GM19099 (cell line): ENCODE data around the gene HNRNPDL.

Source experiments
- POLR2A ChIP-seq: IDR thresholded peaks from 3 replicates; pipeline ENCODE4 v1.6.1; 2011; ENCODE audit warnings: low read depth; ENCODE audit not compliant: insufficient read length; ENCODE audit errors: extremely low read depth

The HNRNPDL gene

DNA sequence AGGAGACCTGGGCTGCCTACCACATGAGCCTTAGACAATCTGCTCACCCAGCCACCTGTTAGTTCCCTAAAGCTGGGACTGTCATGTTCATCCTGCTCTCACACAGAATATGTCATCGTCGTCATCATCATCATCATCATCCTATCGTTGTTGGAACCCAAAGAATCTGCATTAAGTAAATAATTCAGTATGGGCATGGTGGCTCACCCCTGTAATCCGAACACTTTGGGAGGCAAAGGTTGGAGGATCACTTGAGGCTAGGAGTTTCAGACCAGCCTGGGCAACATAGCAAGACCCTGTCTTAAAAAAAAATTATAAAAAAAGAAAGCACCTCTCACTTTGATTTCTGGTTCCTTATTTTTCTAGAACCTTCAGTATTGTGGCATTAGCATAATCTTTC is 6.5 kb upstream of the HNRNPDL start:
- TF ChIP-seq POLR2A: no peak

DNA sequence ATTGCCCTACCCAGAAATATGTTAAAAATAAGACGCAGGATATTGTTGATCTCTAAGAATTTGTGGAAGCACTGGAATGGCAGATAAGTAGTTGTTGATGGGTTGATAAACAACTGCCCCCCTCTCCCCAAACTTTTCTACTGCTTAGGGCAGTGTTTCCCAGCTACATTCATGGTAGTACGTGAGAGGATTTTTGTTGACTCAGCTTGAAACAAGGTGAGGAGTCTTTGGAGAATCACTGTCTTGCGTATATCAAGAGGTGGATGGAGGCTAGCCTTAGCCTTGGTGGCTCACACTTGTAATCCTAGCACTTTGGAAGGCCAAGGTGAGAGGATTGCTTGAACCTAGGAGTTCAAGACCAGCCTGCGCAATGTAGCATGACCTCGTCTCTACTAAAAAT is 5.9 kb upstream of the HNRNPDL start:
- TF ChIP-seq POLR2A: no peak

DNA sequence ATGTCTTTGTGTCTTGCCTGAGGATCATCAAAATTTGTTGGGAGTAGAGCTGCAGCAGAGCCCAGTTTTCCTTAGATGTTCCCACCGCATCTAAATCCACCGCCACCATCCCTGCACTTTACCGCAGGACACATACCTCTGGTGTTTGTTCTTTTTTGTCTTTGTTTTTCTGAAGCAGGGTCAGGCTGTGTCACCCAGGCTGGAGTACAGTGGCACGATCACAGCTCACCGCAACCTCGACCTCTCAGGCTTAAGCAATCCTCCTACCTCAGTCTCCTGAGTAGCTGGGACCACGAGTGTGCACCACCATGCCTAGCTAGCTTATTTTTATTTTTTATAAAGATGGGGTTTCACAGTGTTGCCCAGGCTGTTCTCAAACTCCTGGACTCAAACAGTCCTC is 4.7 kb upstream of the HNRNPDL start:
- no peak for TF ChIP-seq POLR2A

DNA sequence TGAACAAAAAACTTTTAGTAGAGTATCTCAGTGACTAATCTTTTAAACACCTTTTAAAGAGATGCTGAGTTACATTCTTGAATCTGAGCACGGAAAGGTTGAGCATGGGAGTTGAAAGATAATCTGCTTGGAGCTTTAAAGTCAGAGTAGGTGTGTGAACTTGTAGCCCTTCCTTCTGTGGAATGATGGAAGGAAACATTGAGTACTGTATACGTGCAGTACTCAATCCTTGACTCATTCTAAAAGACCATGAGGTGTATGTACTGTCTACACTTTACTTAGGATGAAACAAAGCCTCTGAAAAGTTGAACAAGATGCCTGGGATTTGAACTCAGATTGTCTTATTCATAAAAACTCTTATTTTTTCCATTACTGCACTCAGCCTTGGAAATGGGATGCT is 3.5 kb upstream of the HNRNPDL start:
- TF ChIP-seq POLR2A: no peak

DNA sequence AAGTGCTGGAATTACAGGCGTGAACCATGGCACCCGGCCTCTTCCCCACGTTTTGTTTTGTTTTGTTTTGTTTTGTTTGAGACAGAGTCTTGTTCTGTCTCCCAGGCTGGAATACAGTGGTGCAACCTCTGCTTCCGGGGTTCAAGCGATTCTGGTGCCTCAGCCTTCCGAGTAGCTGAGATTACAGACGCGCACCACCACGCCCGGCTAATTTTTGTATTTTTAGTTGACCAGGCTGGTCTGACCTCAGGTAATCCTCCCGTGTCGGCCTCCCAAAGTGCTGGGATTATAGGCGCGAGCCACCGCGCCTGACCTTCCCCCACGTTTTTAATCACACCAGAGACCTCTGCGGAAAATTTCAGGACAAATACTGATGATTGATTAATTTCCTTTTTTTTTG is 2.3 kb upstream of the HNRNPDL start:
- TF ChIP-seq POLR2A: no peak

DNA sequence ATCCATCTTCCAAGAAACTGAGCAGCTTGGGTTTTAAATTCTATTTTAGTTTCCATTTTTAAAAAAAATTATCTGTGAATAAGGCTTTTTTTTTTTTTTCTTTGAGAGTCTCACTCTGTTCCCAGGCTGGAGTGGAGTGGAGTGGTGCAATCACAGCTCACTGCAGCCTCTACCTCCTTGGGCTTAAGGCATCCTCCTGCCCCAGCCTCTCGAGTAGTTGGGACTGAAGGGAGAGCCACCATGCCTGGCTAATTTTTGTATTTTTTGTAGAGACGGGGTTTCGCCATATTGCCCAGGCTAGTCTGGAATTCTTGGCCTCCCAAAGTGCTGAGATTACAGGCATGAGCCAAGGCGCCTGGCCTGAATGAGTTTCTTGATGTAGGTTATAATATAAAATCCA is 1.6 kb upstream of the HNRNPDL start:
- TF ChIP-seq POLR2A: no peak

DNA sequence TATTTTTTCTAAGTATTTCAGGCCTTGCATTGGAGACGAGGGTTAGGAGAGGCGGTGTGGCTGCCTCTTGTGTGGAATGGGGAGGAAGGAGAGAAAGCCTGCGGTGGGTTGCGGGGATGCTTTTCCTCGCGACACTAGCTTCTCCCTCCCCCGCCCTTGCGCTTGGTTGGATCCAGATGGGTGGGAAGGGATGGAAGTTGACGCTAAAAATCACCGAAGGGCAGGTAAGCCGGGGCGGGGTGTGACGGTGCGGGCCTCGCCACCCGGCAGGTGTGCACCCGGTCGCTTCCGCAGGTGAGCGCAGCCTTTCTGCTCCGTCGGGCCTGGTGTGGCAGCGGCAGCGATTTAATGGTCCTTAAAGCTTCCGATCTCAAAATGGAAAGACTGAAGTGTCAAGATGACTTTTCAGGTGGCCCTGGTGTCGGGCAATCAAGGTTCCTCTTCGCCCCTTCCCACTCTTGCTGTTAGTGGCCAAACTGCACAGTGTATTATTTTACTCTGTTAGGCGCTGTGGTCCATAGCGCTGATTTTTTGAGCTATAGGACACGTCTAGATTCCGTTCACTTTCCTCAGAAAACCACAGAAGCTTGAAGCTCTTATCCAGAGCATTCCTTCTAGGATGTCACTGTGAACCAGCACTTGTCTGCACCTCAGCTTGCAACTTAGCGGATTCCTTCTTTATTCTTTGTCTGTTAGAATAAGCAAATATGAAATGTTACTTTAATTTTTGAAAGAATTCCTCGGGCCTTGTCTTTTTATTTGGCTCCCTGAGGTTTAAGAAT is 893 bp upstream of the HNRNPDL start:
- no peak for TF ChIP-seq POLR2A

DNA sequence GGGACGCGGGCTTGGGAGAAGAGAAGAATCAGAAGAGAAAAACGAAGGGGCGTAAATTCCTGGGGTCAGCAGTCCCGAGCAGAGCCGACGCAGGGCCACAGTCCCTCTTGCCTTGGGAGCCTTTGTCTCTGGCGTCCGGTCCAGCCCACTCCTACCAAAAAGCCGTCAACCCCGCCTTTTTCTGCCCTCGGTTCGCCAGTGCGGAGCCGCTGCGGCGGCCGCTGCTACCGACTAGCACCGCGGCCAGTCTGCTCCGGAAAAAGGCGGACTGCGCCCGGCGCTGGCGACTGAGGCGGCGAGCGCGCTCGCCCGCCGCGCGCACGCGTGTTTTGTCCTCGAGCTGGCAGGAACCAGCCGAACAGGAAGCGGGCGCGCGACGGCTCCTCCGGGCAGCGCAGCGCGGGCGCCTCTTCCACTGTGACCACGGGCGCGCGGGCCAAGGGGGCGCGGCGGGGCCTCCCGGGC is 502 bp downstream of the HNRNPDL start:
- no peak for TF ChIP-seq POLR2A

DNA sequence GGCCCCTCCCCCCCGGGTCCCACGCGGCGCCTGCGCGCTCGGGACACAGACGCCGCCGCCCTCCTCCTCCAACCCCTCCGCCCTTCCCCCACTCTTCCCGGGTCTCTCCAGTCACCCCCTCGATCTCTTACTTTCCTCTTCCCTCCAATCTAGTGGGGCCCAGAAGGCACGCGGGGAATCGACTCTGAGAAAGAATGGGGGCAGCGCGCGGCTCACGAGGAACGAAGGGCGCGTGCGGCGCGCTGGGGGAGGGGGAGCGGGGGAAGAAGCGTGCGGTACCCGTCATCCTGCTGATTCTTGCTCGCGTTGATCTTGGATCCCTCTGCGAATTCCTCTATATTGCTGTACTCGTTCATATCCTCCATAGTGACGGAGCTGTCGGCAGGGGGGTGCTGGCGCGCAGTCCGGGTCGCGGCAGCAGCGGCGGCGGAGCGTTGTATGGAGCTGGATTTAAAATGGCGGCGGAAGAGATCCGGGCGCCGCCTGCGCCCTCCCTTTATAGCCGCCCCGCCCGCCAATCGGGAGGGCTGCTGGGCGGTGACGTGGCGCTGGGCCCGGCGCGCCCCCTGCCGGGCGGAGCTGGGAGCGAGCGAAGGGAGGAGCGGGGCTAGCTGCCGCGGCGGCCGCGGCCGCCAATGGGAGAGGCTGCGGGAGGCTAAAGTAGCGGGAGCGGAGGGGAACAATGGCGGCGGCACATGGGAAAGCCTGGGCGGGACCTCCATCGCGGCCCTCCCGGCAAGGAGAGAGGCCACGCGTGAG is 1.1 kb downstream of the HNRNPDL start:
- peak; percentile 98 for TF ChIP-seq POLR2A

DNA sequence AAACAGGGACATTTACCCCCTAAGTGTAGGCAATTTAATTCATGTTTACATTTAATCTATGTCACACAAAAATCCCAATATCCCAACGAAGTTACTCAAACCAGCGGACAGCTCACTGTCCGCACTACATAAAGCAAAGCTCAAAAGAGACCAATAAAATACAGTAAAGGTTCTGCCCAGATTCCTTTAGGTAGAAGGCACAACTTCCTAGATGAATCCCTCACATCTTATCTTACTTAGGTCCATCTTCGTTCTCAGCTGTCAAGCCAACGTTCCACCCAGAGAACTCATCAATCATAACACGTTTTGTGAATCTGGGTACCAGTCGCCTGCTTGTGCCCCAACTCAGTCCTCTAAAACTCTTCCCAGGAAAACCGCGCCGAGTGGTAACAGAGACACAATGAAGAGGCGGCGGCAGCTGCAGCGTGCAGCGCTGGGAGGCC is 1.7 kb downstream of the HNRNPDL start:
- no peak for TF ChIP-seq POLR2A

DNA sequence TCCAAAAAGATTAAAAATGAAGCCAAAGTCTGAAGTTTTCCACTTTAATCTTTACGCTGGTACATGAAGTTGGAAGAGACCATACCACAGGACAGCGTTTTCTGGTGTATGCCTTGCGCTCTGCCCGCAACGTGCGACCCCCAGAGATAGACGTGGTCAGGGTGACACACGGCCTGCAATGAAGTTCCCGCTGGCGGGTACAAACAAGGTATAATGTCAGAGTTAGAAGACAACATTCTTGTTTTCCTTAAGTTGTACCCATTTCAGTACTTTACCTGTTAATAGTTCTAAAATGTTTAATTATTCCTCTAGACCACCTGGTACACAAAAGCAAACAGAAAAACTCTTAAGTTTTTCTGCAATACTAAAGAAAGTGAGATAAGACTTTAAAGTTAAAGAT is 4.8 kb downstream of the HNRNPDL start:
- no peak for TF ChIP-seq POLR2A

DNA sequence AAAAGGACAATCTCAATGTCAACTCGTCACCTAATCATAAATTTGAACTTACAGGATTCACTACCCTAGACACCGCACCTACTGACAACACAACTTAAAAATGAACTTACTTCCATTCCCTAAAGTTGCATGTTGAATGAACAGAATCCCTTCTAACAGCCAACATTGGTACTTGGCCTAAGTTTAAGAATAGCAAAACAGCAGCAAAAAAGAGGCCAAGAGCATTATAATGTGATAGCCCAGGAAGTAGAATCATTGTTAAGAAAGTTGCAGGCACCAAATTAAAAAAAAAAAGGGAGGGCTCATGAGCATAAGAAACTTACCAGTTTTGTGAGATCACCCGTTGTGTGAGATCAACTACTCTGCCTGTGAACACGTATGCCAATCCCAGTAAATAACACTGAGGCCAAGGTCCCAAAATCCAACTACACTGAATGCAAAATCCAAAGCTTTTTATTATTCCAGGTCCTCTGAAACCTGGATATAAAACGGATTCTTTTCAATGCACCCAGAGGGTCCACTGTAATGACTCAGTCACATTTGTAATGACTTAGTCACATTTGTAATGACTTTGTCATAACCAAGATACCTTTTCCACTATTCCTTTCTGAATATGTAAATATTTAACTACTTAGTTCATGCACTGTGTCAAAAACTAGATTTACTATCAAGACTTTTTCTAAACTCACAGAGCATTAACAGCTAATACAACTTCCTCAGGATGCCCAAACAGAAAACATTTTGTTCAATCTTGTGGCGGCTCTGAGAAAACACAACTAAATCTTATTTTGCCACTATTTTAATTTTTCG is 6.8 kb downstream of the HNRNPDL start:
- peak; percentile 23 for TF ChIP-seq POLR2A

DNA sequence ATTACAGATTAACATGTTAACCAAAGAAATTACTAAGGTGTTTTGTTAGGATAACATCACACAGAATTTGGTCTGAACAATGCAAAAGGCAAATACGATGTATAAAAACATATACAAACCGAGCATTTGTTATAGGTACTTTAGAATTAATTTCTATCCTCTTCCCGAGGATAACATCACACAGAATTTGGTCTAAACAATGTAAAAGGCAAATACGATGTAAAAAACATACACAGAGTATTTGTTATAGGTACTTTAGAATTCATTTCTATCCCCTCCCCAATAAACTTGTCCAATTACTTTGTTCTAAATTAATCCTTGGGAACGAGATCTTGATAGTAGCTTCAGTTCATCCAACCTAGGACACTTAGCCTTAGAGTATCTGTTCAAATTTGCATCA is 7.6 kb downstream of the HNRNPDL start:
- no peak for TF ChIP-seq POLR2A

DNA sequence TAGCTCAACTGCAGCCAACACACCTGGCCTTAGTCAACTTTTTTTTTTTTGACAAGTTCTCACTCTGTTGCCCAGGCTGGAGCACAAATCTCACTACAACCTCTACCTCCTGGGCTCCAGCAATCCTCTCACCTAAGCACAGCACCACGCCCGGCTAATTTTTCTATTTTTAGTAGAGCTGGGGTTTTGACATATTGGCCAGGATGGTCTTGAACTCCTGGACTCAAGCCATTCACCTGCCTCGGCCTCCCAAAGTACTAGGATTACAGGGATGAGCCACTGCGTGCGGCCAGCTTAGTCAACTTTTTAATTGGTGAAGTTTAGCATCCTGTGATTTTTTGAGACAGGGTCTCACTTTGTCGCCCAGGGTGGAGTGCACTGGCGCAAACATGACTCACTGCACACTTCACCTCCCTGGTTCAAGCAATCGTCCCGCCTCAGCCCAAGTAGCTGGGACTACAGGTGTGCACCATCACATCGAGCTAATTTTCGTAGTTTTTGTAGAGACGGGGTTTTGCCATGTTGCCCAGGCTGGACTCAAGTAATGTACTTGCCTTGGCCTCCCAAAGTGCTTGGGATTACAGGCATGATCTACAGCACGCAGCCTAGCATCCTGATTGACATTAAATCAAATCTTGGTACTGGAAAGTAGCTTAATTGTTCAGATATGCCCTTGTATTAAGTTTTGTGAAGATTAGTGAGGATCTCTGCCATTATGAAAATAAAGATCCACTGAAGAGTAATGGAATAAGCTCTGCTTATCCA is 8.3 kb downstream of the HNRNPDL start:
- TF ChIP-seq POLR2A: peak; percentile 20

DNA sequence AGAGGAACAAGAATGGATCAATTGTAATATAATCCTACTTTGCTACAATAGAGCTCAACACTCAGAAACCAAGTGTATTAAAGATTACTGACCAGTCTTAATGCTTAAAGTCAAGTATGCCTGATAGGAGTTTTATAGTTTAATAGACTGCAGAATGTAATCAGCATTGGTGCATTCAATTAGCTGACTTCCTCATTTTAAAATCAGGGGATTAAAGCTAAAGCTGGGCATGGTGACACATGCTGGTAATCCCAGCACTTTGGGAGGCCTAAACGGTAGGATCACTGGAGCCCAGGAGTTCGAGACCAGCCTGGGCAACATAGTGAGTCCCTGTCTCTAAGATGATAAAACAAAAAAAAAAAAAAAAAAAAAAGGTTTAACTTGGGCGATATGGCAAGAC is 10.8 kb downstream of the HNRNPDL start:
- no peak for TF ChIP-seq POLR2A
